Tibial artery (tissue), 4 donors: ENCODE results near the gene TIGD6.
"Not testable (repeated sequence)": the region's sequence is repeated elsewhere in the genome, so short reads cannot be mapped to it uniquely, and the experiment has no call there.

Source experiments
- DNase-seq, 2 donors: peaks; one replicate each; pipeline ENCODE4 v3.0.0-alpha.2; 2019
- H3K27ac ChIP-seq, 2 donors: fragments of 200-600 bp; sonication (generic) in 1 of 2; 1 replicate in 1 of 2; 2 replicates in 1 of 2; pipeline ENCODE4 v1.5.1; 2018 to 2019; ENCODE audit warnings: mild to moderate bottlenecking in 1 of 2
- H3K27me3 ChIP-seq, 2 donors: fragments of 200-600 bp; sonication (generic) in 1 of 2; one replicate each; pipeline versions ENCODE4 v1.5.1 to v1.6.0; 2016 to 2019
- H3K36me3 ChIP-seq, 3 donors: fragments of 200-600 bp; sonication (generic) in 2 of 3; one replicate each; pipeline ENCODE4 v1.5.1; 2016 to 2019; ENCODE audit warnings: mild to moderate bottlenecking in 2 of 3
- H3K4me1 ChIP-seq, 4 donors: fragments of 200-600 bp; sonication (generic) in 2 of 4; 1 replicate in 3 of 4; 2 replicates in 1 of 4; pipeline ENCODE4 v1.5.1; 2016 to 2019
- H3K4me3 ChIP-seq, 2 donors: fragments of 200-600 bp; sonication (generic) in 1 of 2; 1 replicate in 1 of 2; 2 replicates in 1 of 2; pipeline ENCODE4 v1.5.1; 2018 to 2019; ENCODE audit warnings: mild to moderate bottlenecking in 2 of 2
- H3K9me3 ChIP-seq, 3 donors: fragments of 200-600 bp; sonication (generic) in 1 of 3; one replicate each; pipeline ENCODE4 v1.5.1; 2016 to 2019
- intact Hi-C: fragments of 100-400 bp; cut with DNase I; formaldehyde crosslinking; loops from one replicate; pipeline ENCODE4 v1.15.0; 2023; ENCODE audit warnings: low total_unique reads
- TF ChIP-seq, protein P1 (sequence below), 2 experiments: fragments of 200-600 bp in 1 of 2; fragments of 450-650 bp in 1 of 2; IDR thresholded peaks; one replicate each; pipeline ENCODE4 v1.5.1; 2017 to 2019; ENCODE audit warnings: antibody characterized with exemption in 2 of 2, mild to moderate bottlenecking in 1 of 2, moderate library complexity in 1 of 2

TIGD6 gene

DNA sequence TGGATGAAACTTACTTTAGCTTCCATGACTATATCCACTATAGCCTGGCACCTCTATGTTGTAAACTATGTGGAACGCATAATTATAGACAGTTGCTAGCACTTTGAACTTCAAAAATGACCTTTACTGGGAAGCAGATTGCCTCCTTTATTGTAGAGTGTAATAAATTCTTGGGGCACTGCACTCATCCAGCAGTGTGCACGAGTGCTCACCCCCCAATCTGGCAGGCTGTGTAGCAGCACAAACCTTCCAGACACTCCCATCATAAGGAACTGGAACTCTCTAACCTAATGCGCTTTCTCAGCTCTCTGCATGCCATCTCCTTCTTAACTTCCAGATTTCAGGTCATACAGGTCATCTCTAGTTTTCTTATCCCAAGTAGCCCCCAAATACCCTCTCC, 54.3 kb downstream of the TIGD6 start:
- intact Hi-C loops, result no loop called here
- H3K4me3 ChIP-seq, result no peak overlapping the region
- no peaks in the 10 kb centered on the region for H3K36me3 ChIP-seq
- H3K9me3 ChIP-seq, result no peaks in the 10 kb centered on the region
- no peak overlapping the region for H3K27ac ChIP-seq
- no peaks in the 10 kb centered on the region for H3K4me1 ChIP-seq
- no peaks in the 10 kb centered on the region for H3K27me3 ChIP-seq
- TF ChIP-seq, protein P1, sequence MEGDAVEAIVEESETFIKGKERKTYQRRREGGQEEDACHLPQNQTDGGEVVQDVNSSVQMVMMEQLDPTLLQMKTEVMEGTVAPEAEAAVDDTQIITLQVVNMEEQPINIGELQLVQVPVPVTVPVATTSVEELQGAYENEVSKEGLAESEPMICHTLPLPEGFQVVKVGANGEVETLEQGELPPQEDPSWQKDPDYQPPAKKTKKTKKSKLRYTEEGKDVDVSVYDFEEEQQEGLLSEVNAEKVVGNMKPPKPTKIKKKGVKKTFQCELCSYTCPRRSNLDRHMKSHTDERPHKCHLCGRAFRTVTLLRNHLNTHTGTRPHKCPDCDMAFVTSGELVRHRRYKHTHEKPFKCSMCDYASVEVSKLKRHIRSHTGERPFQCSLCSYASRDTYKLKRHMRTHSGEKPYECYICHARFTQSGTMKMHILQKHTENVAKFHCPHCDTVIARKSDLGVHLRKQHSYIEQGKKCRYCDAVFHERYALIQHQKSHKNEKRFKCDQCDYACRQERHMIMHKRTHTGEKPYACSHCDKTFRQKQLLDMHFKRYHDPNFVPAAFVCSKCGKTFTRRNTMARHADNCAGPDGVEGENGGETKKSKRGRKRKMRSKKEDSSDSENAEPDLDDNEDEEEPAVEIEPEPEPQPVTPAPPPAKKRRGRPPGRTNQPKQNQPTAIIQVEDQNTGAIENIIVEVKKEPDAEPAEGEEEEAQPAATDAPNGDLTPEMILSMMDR (IDR thresholded peaks at IDR 0.05), result no peak
- no peak for DNase-seq

DNA sequence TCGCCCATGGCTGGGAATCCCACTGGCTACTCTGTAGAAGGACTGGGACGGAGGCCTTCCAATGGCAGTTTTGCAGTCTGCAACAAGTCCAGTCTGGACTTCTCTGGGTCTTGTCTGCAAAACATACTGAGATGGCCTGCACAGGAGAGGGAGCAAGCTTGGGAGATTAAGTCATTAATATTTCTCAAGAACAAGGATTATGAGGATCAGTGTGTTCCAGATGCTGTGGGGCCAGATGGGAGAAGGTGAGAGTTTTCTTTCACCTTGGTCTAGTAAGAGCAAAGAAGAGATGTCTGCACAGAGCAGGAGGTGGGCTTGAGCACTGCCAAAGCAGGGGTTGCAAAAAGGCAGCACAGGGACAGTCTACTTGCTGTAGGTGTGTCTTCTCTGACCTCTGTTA, 55.8 kb downstream of the TIGD6 start, which contains the start of gene PDE6A:
Gene PDE6A, minus strand, starts transcription at position 128 of the 400 bp plus-strand sequence. Its CDS starts 120 bp downstream, at position 8.
- H3K4me1 ChIP-seq, result peaks cover 0 to 8% (median 4%) of the 10 kb centered on the region in 4 donors
- H3K36me3 ChIP-seq, result no peaks in the 10 kb centered on the region
- DNase-seq, result no peak
- no peaks in the 10 kb centered on the region for H3K9me3 ChIP-seq
- no peak within 1 kb of the TSS for H3K4me3 ChIP-seq
- H3K27me3 ChIP-seq, result no peaks in the 10 kb centered on the region
- intact Hi-C loops, result no loop called here
- TF ChIP-seq, protein P1 (IDR thresholded peaks at IDR 0.05), result no peak
- H3K27ac ChIP-seq, result no peak within 1 kb of the TSS

DNA sequence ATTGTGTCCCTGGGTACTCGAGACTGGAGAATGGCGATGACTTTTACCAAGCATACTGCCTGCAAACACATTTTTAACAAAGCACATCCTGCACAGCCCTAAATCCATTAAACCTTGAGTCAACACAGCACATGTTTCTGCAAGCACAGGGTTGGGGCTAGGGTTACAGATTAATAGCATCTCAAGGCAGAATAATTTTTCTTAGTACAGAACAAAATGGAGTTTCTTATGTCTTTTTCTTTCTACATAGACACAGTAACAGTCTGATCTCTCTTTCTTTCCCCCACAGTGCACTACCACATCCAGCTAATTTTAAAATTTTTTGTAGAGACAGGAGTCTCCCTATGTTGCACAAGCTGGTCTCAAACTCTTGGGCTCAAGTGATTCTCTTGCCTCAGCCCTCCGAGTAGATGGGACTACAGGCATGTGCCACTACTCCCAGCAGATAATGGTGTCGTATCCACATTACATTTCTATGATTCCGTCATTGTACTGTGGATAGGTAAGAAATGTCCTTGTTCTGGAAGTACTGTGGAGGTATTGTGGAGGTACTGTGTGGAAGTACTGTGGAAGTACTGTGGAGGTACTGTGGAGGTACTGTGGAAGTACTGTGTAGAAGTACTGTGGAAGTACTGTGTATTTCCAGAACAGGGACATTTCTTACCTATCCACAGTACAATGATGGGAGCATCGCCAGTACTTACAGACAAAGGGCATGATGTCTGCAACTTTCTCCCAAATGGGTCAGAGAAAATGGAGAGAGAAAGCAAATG, 57.1 kb downstream of the TIGD6 start:
- H3K9me3 ChIP-seq, H3K27me3 ChIP-seq, DNase-seq, H3K4me3 ChIP-seq, H3K27ac ChIP-seq, intact Hi-C loops, H3K36me3 ChIP-seq: not testable (repeated sequence)
- H3K4me1 ChIP-seq, result peaks cover 0 to 21% (median 17%) of the 10 kb centered on the region in 4 donors
